ENCODE measurements around the gene NCKAP5L.

NCKAP5L gene

DNA sequence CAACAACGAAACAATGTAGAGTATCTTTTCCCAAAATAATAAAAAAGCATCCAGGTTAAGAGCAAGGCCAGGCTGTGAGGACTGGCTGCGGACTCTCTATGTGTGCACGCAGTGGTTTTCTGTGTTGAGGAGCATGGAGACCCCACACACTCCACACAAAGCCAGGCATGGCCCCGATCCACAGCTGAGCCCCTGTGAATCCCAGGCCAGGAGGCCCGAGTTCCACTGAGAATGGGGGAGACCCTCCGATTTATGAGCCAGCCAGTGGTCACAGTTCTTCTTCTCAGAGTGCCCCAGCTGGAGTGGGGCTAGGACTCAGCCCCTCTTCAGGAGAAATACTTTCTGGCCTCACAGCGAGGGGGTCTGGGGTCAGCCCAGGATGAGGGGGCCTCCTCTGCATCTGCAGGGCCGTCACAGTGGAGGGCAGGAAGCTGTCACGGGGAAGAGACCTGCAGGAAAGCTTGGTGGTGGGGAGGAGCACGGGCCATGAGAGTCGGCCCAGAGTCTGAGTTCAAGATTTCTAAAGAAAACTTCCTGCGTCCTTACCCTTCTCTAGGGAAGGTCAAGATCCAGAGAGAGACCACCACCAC is 20.1 kb downstream of the NCKAP5L start:
- no peak for ATAC-seq (replicated peaks)
- H3K4me3 Mint-ChIP-seq, result no peak overlapping the region

DNA sequence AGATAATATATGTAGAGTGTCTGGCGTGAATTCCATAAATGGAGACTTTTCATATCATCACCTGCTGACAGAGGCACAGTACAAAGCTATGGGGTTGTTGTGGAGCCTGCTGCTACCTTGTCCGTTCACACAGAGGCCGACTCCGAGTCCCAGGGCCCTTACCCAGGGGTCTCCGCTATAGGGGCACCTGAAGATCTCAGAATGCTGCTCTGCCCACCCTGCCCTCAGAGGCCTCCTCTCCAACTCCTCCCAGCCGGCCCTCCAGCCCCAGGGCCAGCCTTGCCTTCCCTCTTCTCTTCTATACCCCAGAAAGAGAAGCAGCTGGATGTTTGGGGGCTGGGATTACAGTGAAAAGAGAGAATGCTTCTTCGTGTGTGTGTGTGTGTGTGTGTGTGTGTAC is 21.3 kb downstream of the NCKAP5L start:
- Mint-ChIP-seq H3K27me3 (no peaks in the 10 kb centered on the region), H3K27ac (no peak overlapping the region), H3K9me3 (no peaks in the 10 kb centered on the region), H3K36me3 (ENCODE audit: insufficient read depth) (peaks cover 15% of the 10 kb centered on the region), H3K4me1 (ENCODE audit: low read depth in 2 of 2) (peaks cover 0 to 6% of the 10 kb centered on the region in 2 donors), H3K4me3 (no peak overlapping the region)
- DNase-seq, result no peak
- ATAC-seq (replicated peaks), result no peak

More for the DNA sequence above, 20.1 kb downstream of the NCKAP5L start:
- no peak for DNase-seq
- Mint-ChIP-seq H3K4me1 (ENCODE audit: low read depth in 2 of 2) (peaks cover 0 to 9% of the 10 kb centered on the region in 2 donors), H3K27ac (peak overlapping the region in 1 of 2 donors; percentile 68), H3K36me3 (ENCODE audit: insufficient read depth) (peaks cover 11% of the 10 kb centered on the region), H3K27me3 (no peaks in the 10 kb centered on the region), H3K9me3 (no peaks in the 10 kb centered on the region)

DNA sequence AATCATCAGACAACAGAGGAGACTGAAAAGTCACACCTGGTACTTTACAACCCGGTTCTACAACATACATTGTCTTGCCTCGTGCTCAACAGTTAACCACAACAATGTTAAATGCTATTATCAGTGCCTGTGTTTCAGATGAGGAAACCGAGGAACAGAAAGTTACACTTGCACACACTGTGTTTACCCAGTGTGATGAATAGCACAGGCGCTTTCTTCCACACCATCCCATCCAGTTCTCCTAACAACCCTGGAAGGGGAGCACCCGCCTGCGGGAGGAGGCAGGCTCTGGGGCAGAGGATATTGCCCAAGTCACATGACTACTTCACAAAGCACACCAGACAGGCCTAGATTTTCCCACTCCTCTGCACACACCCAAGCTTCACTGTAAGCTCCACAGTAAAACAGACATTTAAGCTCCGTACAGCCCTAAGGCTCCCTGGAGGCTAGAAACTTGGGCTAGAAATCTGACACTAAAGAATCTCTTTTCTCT is 21.8 kb downstream of the NCKAP5L start:
- no peaks in the 10 kb centered on the region for H3K27me3 Mint-ChIP-seq
- H3K4me3 Mint-ChIP-seq, result no peak overlapping the region
- DNase-seq (no peak), ATAC-seq (replicated peaks) (no peak)
- peak overlapping the region in 1 of 2 donors; percentile 38 for H3K27ac Mint-ChIP-seq
- peaks cover 0 to 4% of the 10 kb centered on the region in 2 donors for H3K4me1 Mint-ChIP-seq (ENCODE audit: low read depth in 2 of 2)
- no peaks in the 10 kb centered on the region for H3K9me3 Mint-ChIP-seq
- peaks cover 12% of the 10 kb centered on the region for H3K36me3 Mint-ChIP-seq (ENCODE audit: insufficient read depth)

DNA sequence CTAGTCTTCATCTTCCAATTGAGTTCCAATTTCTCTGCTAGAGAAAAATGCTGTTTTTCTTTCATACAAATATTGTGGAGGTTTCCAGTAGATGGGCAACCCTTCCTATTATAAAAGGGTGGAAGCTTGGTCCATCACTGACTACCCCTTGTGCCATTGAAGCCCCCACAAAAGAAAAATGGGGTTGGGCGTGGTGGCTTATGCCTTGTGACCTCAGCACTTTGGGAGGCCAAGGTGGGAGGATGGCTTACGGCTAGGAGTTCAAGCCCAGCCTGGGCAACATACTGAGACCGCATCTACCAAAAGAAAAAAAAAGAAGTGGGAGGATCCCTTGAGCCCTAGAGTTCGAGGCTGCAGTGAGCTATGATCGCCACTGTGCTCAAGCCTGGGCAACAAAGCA is 22.8 kb downstream of the NCKAP5L start:
- Mint-ChIP-seq H3K27me3 (no peaks in the 10 kb centered on the region), H3K4me3 (no peak overlapping the region), H3K9me3 (no peaks in the 10 kb centered on the region), H3K36me3 (ENCODE audit: insufficient read depth) (peaks cover 17% of the 10 kb centered on the region), H3K4me1 (ENCODE audit: low read depth in 2 of 2) (peaks cover 0 to 4% of the 10 kb centered on the region in 2 donors), H3K27ac (peak overlapping the region in 1 of 2 donors; percentile 19)
- DNase-seq (no peak), ATAC-seq (replicated peaks) (no peak)

DNA sequence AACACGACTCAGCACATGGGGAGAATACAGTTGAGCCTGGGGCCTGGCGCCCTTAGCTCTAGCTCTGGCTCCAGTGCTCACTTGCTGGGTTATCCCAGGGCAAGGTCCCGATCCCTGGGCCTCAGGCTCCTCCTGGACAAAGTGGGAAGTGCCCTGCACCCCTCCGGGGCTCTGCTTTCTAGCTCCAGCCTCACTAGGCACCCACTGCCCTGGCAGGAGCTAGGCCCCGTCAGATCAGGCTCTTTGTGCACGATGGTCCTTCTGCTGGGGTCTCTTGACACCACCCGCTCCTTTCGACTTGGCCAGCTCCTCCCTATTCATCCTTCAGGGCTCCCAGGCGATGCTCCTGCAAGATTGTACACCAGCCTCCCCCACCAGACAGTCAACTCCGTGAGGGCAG is 23.4 kb downstream of the NCKAP5L start:
- no peak for ATAC-seq (replicated peaks)
- Mint-ChIP-seq H3K27me3 (no peaks in the 10 kb centered on the region), H3K4me1 (ENCODE audit: low read depth in 2 of 2) (peaks cover 0 to under 1% of the 10 kb centered on the region in 2 donors), H3K4me3 (no peak overlapping the region), H3K36me3 (ENCODE audit: insufficient read depth) (peaks cover 17% of the 10 kb centered on the region), H3K9me3 (no peaks in the 10 kb centered on the region), H3K27ac (no peak overlapping the region)
- DNase-seq, result no peak

DNA sequence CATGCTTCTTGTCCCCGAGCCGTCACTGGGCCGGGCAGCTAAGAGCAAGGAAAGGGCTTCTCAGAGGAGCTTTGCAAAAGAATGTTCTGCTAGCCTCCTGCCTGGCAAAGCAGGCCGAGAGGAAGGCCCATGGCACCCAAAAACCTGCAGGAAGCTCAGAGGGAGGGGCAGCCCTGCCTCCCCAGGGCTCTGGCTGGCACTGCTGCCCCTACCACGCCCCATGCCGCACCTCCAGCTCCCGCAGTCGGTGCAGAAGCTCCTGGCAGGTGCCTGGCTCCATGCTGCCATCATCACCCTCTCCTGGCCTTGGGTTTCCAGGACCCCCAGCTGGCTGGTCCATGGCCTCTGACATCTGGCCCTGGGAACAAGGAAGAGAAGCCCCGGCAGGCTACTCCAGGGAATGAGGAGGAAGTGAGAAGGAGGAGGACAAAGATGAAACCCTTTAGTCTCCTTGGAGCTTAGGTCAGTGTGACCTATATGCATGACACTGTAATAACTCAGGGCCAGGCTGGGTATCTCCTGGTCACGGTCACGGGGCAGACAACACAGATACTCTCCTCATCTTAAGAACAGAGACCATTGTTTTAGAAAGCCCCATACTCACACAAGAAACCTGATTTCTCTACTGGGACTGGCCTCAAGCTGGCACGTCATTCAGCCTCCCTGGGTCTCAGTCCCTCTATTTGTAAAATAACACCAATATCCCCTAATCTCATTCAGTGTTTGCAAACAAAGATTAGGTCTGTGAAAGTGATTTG is 24.3 kb downstream of the NCKAP5L start:
- DNase-seq (no peak), ATAC-seq (replicated peaks) (no peak)
- Mint-ChIP-seq H3K9me3 (no peaks in the 10 kb centered on the region), H3K27ac (no peak overlapping the region), H3K36me3 (ENCODE audit: insufficient read depth) (peaks cover 19% of the 10 kb centered on the region), H3K4me3 (no peak overlapping the region), H3K27me3 (no peaks in the 10 kb centered on the region), H3K4me1 (ENCODE audit: low read depth in 2 of 2) (no peaks in the 10 kb centered on the region)

DNA sequence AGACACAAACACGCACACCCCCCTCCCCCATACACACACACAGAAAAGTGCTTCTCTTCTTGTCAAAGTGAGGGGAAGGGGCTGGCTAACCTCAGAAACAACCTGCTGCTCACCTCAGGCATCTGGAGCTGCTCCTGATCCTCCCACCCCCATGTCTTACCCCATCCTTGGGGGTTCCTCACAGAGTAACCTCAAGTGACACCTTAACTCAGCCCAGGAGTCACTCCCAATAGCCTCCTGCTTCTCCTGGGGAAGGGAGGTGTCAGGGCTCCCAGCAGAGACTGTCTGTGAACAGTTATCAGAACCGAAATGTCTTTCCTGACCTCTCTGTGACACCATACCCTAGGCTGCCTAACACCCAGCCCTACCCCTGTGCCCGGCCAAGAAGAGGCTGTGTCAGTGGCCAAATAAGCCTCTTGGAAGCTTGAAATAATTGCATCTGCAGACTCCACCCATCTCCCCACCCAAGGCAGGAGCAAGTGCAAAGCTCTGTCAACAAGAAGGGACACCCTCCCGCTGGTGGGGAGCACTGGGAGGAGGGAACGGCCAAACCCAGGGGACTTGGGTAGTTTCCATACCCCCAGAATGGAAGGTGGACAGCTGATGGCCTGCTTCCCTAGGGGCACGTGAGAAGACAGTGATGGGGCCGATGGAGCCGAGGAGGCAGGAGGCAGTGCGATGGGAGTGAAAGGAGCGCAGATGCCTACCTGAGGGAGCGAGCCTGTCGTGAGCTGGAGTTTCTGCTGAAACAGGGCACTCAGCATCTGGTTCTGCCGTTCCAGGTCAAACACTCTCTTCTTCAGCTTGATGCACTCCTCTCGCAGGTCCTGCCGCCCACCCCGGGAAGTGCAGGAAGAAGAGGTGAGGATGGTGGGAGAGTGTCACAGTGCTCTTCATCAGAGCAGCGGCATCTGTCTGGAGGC is 26.8 kb downstream of the NCKAP5L start:
- Mint-ChIP-seq H3K27me3 (no peaks in the 10 kb centered on the region), H3K4me3 (no peak overlapping the region), H3K4me1 (ENCODE audit: low read depth in 2 of 2) (no peaks in the 10 kb centered on the region), H3K36me3 (ENCODE audit: insufficient read depth) (peaks cover 20% of the 10 kb centered on the region), H3K27ac (no peak overlapping the region), H3K9me3 (no peaks in the 10 kb centered on the region)
- ATAC-seq (replicated peaks) (no peak), DNase-seq (no peak)

DNA sequence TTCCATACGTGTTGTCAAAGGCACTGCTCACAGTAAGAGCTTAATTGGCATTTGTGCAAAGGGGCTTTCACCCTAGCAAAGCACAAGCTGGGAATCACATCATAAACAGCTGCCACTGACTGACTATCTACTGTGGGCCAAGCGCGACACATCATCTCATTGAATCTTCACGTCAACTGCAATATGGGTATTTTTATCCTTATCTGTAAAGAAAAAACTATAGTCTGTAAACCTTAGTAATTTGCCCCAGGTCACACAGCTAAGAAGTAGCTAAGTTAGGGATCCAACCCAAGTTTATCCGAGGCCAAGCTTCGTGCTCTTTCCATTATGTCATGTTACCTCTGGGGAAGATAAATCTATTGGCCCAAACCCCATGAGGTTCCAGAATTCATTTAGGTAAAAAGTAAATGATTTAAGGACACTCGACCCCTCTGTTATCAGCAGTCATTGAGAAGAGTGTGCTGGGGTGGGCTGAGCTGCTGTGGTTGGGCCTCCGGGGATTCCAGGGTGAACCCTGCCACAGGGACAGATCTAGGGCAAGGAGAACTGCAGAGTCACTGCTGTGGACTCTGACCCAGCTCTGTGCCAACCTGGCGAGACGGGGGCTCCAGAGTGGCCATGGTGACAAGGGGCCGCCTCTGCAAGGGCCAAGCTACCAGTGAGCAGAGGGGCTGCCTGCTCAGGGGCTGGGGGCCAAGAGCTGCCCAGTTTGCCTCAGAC is 27.6 kb downstream of the NCKAP5L start:
- DNase-seq (no peak), ATAC-seq (replicated peaks) (no peak)
- Mint-ChIP-seq H3K4me1 (ENCODE audit: low read depth in 2 of 2) (no peaks in the 10 kb centered on the region), H3K4me3 (no peak overlapping the region), H3K36me3 (ENCODE audit: insufficient read depth) (peaks cover 18% of the 10 kb centered on the region), H3K27ac (no peak overlapping the region), H3K9me3 (no peaks in the 10 kb centered on the region), H3K27me3 (no peaks in the 10 kb centered on the region)

DNA sequence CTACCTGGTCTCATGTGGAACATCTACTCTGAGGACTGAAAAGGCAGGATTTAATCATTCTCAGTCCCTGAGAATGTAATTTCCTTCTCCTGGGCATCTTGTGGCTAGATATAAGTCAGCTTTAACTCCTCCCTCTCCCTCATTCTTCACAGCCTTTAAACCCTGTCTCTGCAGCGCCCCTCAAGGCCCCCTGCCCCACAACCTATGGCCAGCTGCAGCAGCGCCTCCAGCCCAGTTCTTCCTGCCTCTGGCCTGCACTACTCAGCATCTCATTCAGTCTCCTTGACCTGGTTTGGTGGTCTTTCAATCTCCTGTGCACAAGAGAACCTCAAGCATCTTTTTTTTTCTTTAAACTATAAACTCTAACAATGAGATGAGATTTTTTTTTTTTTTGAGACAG is 29.3 kb downstream of the NCKAP5L start:
- Mint-ChIP-seq H3K27ac (no peak overlapping the region), H3K4me3 (no peak overlapping the region), H3K36me3 (ENCODE audit: insufficient read depth) (peaks cover 19% of the 10 kb centered on the region), H3K27me3 (no peaks in the 10 kb centered on the region), H3K9me3 (no peaks in the 10 kb centered on the region), H3K4me1 (ENCODE audit: low read depth in 2 of 2) (no peaks in the 10 kb centered on the region)
- no peak for ATAC-seq (replicated peaks)
- DNase-seq, result no peak

DNA sequence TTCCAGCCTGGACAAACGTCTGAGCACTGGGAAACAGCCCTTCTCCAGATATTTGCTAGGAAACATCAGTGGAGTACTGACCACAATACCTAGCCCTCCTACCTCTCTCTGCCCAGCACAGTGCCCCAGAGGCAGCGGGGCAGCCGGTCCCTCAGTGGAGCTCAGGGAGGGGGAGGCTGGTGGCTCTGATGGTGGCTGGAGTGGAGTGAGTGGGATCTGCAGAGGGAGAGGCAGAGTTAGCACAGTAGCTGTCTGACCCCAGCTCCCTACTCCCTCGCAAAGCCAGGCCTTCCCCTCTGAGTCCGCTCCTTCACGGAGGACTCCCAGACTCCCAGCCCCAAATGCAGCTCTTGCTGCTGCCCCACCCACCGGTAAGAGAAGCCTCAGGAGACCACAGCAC is 30.0 kb downstream of the NCKAP5L start:
- no peaks in the 10 kb centered on the region for H3K27me3 Mint-ChIP-seq
- H3K4me1 Mint-ChIP-seq (ENCODE audit: low read depth in 2 of 2), result no peaks in the 10 kb centered on the region
- ATAC-seq (replicated peaks), result no peak
- H3K4me3 Mint-ChIP-seq, result no peak overlapping the region
- no peak overlapping the region for H3K27ac Mint-ChIP-seq
- peaks cover 19% of the 10 kb centered on the region for H3K36me3 Mint-ChIP-seq (ENCODE audit: insufficient read depth)
- H3K9me3 Mint-ChIP-seq, result no peaks in the 10 kb centered on the region
- DNase-seq, result no peak

DNA sequence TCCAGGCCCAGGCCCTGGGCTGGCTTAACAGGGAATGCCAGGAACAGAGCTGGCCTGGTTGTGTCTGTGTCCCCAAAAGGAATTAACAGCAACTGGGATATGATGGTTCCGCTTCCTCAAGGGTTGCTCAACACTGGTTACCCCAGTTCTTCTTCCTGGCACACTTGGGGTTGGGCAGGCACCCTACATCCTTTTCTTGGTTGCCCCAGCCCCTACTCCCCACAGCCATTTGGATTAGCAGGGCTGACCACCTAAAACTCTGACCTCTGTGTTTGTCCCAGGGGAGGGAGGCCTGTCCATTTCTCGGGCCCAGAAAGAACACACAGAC is 30.8 kb downstream of the NCKAP5L start:
- no peaks in the 10 kb centered on the region for H3K9me3 Mint-ChIP-seq
- H3K27me3 Mint-ChIP-seq, result no peaks in the 10 kb centered on the region
- no peak for ATAC-seq (replicated peaks)
- no peak overlapping the region for H3K4me3 Mint-ChIP-seq
- no peaks in the 10 kb centered on the region for H3K4me1 Mint-ChIP-seq (ENCODE audit: low read depth in 2 of 2)
- no peak for DNase-seq
- H3K27ac Mint-ChIP-seq, result no peak overlapping the region
- H3K36me3 Mint-ChIP-seq (ENCODE audit: insufficient read depth), result peaks cover 19% of the 10 kb centered on the region

DNA sequence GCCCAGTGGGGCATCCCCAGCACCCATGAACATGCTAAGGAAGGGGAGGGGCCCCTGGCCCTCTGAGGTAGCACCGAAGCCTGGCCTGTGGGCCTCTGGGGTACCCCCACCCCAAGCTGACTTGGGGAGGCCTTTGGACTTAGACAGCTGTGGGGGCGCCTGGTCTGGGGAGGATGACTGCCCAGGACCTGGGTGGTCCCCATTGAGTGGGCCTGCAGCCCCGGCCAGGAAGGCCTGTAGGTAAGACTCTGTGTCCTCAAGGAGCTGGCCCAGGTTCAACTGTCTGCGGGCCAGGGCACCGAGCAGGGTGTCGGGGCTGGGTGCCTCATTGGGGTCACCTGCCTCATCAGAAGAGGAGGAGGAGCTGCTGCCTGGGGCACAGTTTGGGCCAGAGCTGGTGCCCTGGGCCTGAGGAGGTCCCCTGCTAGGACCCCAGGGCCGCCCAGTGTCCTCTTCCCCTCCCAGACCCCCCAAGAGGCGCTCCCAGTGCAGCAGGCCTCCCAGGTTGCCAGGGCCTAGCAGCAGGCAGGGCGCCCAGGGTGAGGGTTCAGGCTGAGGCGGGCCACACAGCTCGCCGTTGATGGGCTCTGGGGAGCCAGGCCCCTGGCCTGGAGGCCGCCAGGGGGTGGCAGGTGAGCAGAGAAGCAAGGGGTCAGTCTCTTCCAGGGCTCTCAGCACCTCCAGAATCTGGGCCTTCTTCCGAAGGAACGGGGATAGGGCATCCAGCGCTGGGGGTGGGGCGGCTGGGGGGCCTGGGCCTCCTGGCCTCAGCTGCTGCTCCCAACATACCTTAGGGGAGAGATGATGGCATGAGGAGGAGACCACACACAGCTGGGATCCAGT is 31.4 kb downstream of the NCKAP5L start:
- H3K27ac Mint-ChIP-seq, result no peak overlapping the region
- DNase-seq (no peak), ATAC-seq (replicated peaks) (no peak)
- H3K27me3 Mint-ChIP-seq, result no peaks in the 10 kb centered on the region
- H3K4me3 Mint-ChIP-seq, result no peak overlapping the region
- no peaks in the 10 kb centered on the region for H3K9me3 Mint-ChIP-seq
- H3K4me1 Mint-ChIP-seq (ENCODE audit: low read depth in 2 of 2), result no peaks in the 10 kb centered on the region
- peaks cover 15% of the 10 kb centered on the region for H3K36me3 Mint-ChIP-seq (ENCODE audit: insufficient read depth)
